SK-N-SH (cell line): Measurements from ENCODE around the gene MYRF. TPM values are rescaled to one million over a fixed set of nuclear protein-coding genes. Genes with fewer than 3 reads are reported as not detected.

Experiments
- CTCF ChIA-PET: fragments of 300-600, 350-600 bp; formaldehyde crosslinking; extraction: SDS; loops from one replicate; lab custom pipeline; 2021; lab: Yijun Ruan, JAX
- POLR2A ChIA-PET: fragments of 350-600 bp; sonication (Branson Sonifier 250); formaldehyde crosslinking; extraction: SDS; loops from one replicate; lab custom pipeline; 2020; ENCODE audit warnings: antibody characterized with exemption, inconsistent platforms; lab: Yijun Ruan, JAX
- DNase-seq: peaks from one replicate; pipeline ENCODE4 v3.0.0; 2012
- H2AFZ ChIP-seq: fragments of 200-600 bp; sonication (generic); 2 replicates; pipeline ENCODE4 v1.8.1; 2016; ENCODE audit warnings: antibody characterized with exemption, mild to moderate bottlenecking, low read depth
- H3F3A ChIP-seq: fragments of 200-600 bp; sonication (generic); replicated peaks from 2 replicates; pipeline ENCODE3; 2016; ENCODE audit warnings: antibody characterized with exemption, mild to moderate bottlenecking; ENCODE audit not compliant: insufficient read depth
- H3K27ac ChIP-seq, 2 experiments: fragments of 200-500 bp in 1 of 2; fragments of 200-600 bp in 1 of 2; sonication (Bioruptor generic) in 1 of 2; sonication (generic), shearing (Covaris generic) in 1 of 2; 2 replicates each; pipeline versions ENCODE4 v1.5.1 to v1.6.1; 2014 to 2016; ENCODE audit warnings: low read depth in 2 of 2, inconsistent platforms in 1 of 2, low read length in 1 of 2, mild to moderate bottlenecking in 1 of 2, mixed read lengths in 1 of 2
- H3K27me3 ChIP-seq: fragments of 200-600 bp; sonication (generic), shearing (Covaris generic); 2 replicates; pipeline ENCODE4 v1.6.1; 2016; ENCODE audit warnings: mixed run types; ENCODE audit not compliant: insufficient read depth
- H3K36me3 ChIP-seq, 2 experiments: fragments of 200-500 bp in 1 of 2; fragments of 200-600 bp in 1 of 2; sonication (Bioruptor generic) in 1 of 2; sonication (generic) in 1 of 2; replicated peaks in 1 of 2; 2 replicates each; pipeline versions ENCODE3 to v1.5.1; 2014 to 2016; ENCODE audit warnings: low read length in 1 of 2, mild to moderate bottlenecking in 1 of 2; ENCODE audit not compliant: insufficient read depth in 2 of 2, control insufficient read depth in 1 of 2
- H3K4me1 ChIP-seq, 2 experiments: fragments of 200-500 bp in 1 of 2; fragments of 200-600 bp in 1 of 2; sonication (Bioruptor generic) in 1 of 2; sonication (generic), shearing (Covaris generic) in 1 of 2; 2 replicates each; pipeline versions ENCODE4 v1.5.1 to v1.6.1; 2014 to 2016; ENCODE audit warnings: low read depth in 1 of 2, low read length in 1 of 2, mixed run types in 1 of 2; ENCODE audit not compliant: insufficient read depth in 2 of 2, control insufficient read depth in 1 of 2
- H3K4me2 ChIP-seq: fragments of 200-600 bp; sonication (generic), shearing (Covaris generic); 2 replicates; pipeline ENCODE4 v1.6.1; 2017; ENCODE audit warnings: mixed run types
- H3K4me3 ChIP-seq, 2 experiments: fragments of 200-500 bp in 1 of 2; fragments of 200-600 bp in 1 of 2; sonication (Bioruptor generic) in 1 of 2; sonication (generic), shearing (Covaris generic) in 1 of 2; 2 replicates each; pipeline versions ENCODE4 v1.5.1 to v1.8.1; 2014 to 2016; ENCODE audit warnings: low read depth in 2 of 2, inconsistent platforms in 1 of 2, low read length in 1 of 2, mild to moderate bottlenecking in 1 of 2, mixed read lengths in 1 of 2, moderate library complexity in 1 of 2
- H3K79me2 ChIP-seq: fragments of 200-600 bp; sonication (generic); 2 replicates; pipeline ENCODE4 v1.8.1; 2017; ENCODE audit warnings: mild to moderate bottlenecking; ENCODE audit not compliant: insufficient read depth
- H3K9ac ChIP-seq: fragments of 200-600 bp; sonication (generic); 2 replicates; pipeline ENCODE4 v1.6.1; 2017; ENCODE audit warnings: mixed run types
- H3K9me2 ChIP-seq: fragments of 200-600 bp; sonication (generic); 2 replicates; pipeline ENCODE4 v1.6.1; 2017; ENCODE audit warnings: mixed run types
- H3K9me3 ChIP-seq: fragments of 200-600 bp; sonication (generic); 2 replicates; pipeline ENCODE4 v1.6.1; 2017; ENCODE audit warnings: mixed run types, mild to moderate bottlenecking, moderate library complexity
- H4K20me1 ChIP-seq: fragments of 200-600 bp; sonication (generic); 2 replicates; pipeline ENCODE4 v1.6.1; 2017; ENCODE audit warnings: mild to moderate bottlenecking, mixed run types; ENCODE audit not compliant: insufficient read depth
- CHD2 ChIP-seq: fragments of 150-350 bp; IDR thresholded peaks from 2 replicates; pipeline ENCODE4 v1.6.1; 2018; ENCODE audit warnings: low read length; ENCODE audit not compliant: partially characterized antibody
- EP300 ChIP-seq, 2 experiments: IDR thresholded peaks; 2 replicates each; pipeline versions ENCODE4 v1.4.0 to v1.6.1; 2012; ENCODE audit warnings: borderline replicate concordance in 1 of 2, low read depth in 1 of 2, low read length in 1 of 2
- FOSL2 ChIP-seq: IDR thresholded peaks from 2 replicates; pipeline ENCODE4 v1.4.0; 2012; ENCODE audit warnings: low read depth, mild to moderate bottlenecking, moderate library complexity, borderline replicate concordance
- FOXJ3 ChIP-seq: sonication (generic); formaldehyde crosslinking; IDR thresholded peaks from 2 replicates; pipeline ENCODE4 v1.5.1; 2020; ENCODE audit warnings: mild to moderate bottlenecking, missing genetic modification reagents
- GABPA ChIP-seq: IDR thresholded peaks from 2 replicates; pipeline ENCODE4 v1.4.0; 2012; ENCODE audit warnings: low read depth, mild to moderate bottlenecking
- GATA2 ChIP-seq: sonication (generic); formaldehyde crosslinking; IDR thresholded peaks from 2 replicates; pipeline ENCODE4 v1.5.0; 2020; ENCODE audit warnings: mild to moderate bottlenecking, missing genetic modification reagents
- MAX ChIP-seq: IDR thresholded peaks from 2 replicates; pipeline ENCODE4 v1.4.0; 2012; ENCODE audit warnings: low read depth
- MXI1 ChIP-seq: IDR thresholded peaks from 2 replicates; pipeline ENCODE4 v1.6.1; 2012; ENCODE audit warnings: mild to moderate bottlenecking, low read depth, low read length, improper control_type of control experiment
- NRF1 ChIP-seq: IDR thresholded peaks from 2 replicates; pipeline ENCODE4 v1.6.1; 2012; ENCODE audit warnings: low read depth, mild to moderate bottlenecking, low read length
- RCOR1 ChIP-seq: fragments of 150-350 bp; IDR thresholded peaks from 2 replicates; pipeline ENCODE4 v1.6.1; 2017; ENCODE audit warnings: antibody characterized with exemption, low read length
- TAF1 ChIP-seq: IDR thresholded peaks from 2 replicates; pipeline ENCODE4 v1.6.1; 2012; ENCODE audit warnings: low read depth, mild to moderate bottlenecking, low read length, moderate library complexity, borderline replicate concordance
- YY1 ChIP-seq: IDR thresholded peaks from 2 replicates; pipeline ENCODE4 v1.4.0; 2012; ENCODE audit warnings: low read depth, mild to moderate bottlenecking
- WGBS: methylation state at CpG from one replicate; pipeline ENCODE4 v1.1.6; 2017; ENCODE audit warnings: low lambda C conversion rate; 5-methylcytosine and 5-hydroxymethylcytosine counted together
- polyA plus RNA-seq, 3 experiments: library from polyadenylated mRNA; depleted of rRNA; stranded (reverse); fragments of >200 nt; gene quantifications; 2 replicates each; pipeline ENCODE4 v1.2.3, GENCODE V29; 2012

Gene MYRF
- polyA plus RNA-seq, 1 of the 3 experiments (the other 2 are of a cell fraction) = 2.8 TPM

- H3K27me3 ChIP-seq = no peaks in the 10 kb centered on the region
- ChIA-PET CTCF (interaction anchor here (0.9 to 2.0 kb wide), 3 partner anchors 9 to 127 kb away, joined by 3 to 9 read pairs (median 4); no protein-coding TSS in a partner anchor), POLR2A (no interaction called here)
- DNase-seq = no peak
- no peaks in the 10 kb centered on the region for H3K9me2 ChIP-seq
- no peak overlapping the region; a peak in 1 of 4 replicates for H3K27ac ChIP-seq
- H3K9me3 ChIP-seq = no peaks in the 10 kb centered on the region
- peak overlapping the region; percentile 11; the same call in 1 of the 2 replicates for H3K4me2 ChIP-seq
- H3K9ac ChIP-seq = no peak overlapping the region
- H2AFZ ChIP-seq = no peak overlapping the region
- 74% methylated on average over 2 of the region's 2 CpGs for WGBS
- peaks cover 9% of the 10 kb centered on the region; the same call in 1 of the 2 replicates for H3K79me2 ChIP-seq
- no peaks in the 10 kb centered on the region for H3K36me3 ChIP-seq
- no peak overlapping the region for H3K4me3 ChIP-seq
- no peaks in the 10 kb centered on the region for H4K20me1 ChIP-seq
- H3F3A ChIP-seq = peaks cover 21% of the 10 kb centered on the region
- TF ChIP-seq TAF1 (no peak), CHD2 (no peak)
- peaks cover 10 to 17% of the 10 kb centered on the region in 2 experiments; a peak in 3 of 4 replicates for H3K4me1 ChIP-seq
Measured at GRCh38 chr11:61820174-61820573, 67.7 kb downstream of the MYRF start.

DNA sequence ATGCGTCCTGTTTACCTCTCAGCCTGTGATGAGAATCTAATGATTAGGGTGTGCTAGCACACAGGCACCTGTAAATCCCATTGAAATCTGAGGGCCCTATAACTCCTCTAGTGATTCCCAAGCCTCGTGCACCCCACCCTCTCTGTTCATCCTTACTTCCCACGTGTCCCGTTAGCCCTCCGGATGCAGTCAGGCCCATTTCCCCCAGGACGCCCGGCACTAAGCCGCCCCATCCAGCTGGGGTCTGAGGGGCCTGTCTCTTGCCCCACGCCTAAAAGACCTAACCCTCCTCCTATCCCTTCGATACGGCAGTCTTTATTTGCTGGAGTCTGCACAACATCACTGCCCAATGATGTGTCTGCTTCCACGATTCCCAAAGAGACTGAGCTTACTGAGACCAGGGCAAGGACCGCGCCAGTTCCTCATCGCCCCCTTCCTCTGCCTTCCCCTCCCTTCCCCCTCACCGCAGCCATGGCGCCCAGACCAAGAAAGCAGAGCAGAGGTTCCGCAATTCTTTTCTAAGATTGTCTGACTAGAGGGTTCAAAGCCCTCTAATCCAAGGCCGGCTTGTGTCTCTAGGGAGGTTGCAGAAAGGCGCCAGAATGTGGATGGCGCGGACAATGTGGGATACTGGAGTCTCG is 74.6 kb downstream of the MYRF start:
- peak overlapping the region; percentile 67 for H3K9ac ChIP-seq
- no peak for TF ChIP-seq MAX
- TF ChIP-seq FOXJ3 (CRISPR knock-in tag) = no peak; the same call in 1 of the 2 replicates
- peak; percentile 65; the same call in 1 of the 2 replicates for TF ChIP-seq YY1
- no peak for TF ChIP-seq FOSL2
- TF ChIP-seq RCOR1 = no peak
- no peak for TF ChIP-seq GABPA
- TF ChIP-seq GATA2 = no peak
- TF ChIP-seq EP300 (IDR thresholded peaks at IDR 0.05; ENCODE audit: borderline replicate concordance in 1 of 2, low read depth in 1 of 2, low read length in 1 of 2) = no peak
- TF ChIP-seq NRF1 = no peak
- peak; percentile 64; the same call in 1 of the 2 replicates for TF ChIP-seq MXI1
- TF ChIP-seq, all 33 proteins: peak for 2
- ChIA-PET CTCF (interaction anchor here (2.4 to 4.5 kb wide), 3 partner anchors 11 to 255 kb away, joined by 9 to 63 read pairs (median 19); partner anchors contain the start of gene FADS1), POLR2A (interaction anchor here (2.3 to 5.3 kb wide), 3 partner anchors 11 to 142 kb away, joined by 7 to 84 read pairs (median 14); partner anchors contain the start of genes FADS1, FEN1, FTH1 and TMEM258)
- Histone ChIP-seq H3K9me2 (no peaks in the 10 kb centered on the region), H3K27me3 (no peaks in the 10 kb centered on the region), H3K27ac (peak overlapping the region; percentile 21 to 99), H3K36me3 (peaks cover 0 to 4% of the 10 kb centered on the region in 2 experiments), H3F3A (no peaks in the 10 kb centered on the region), H3K9me3 (no peaks in the 10 kb centered on the region), H2AFZ (0 out of 2 replicates have a peak overlapping the region, but pooled peaks have one; percentile 71), H3K4me2 (peak overlapping the region; percentile 91), H3K4me3 (peak overlapping the region; percentile 70 to 96), H3K4me1 (peaks cover 10 to 38% of the 10 kb centered on the region in 2 experiments; a peak in 2 of 4 replicates), H3K79me2 (peaks cover 35% of the 10 kb centered on the region), H4K20me1 (no peaks in the 10 kb centered on the region)
- WGBS = 49% methylated on average over 22 of the region's 23 CpGs
- DNase-seq = peak; percentile 53
